ENCODE results near the gene VPS52.

The VPS52 gene

DNA sequence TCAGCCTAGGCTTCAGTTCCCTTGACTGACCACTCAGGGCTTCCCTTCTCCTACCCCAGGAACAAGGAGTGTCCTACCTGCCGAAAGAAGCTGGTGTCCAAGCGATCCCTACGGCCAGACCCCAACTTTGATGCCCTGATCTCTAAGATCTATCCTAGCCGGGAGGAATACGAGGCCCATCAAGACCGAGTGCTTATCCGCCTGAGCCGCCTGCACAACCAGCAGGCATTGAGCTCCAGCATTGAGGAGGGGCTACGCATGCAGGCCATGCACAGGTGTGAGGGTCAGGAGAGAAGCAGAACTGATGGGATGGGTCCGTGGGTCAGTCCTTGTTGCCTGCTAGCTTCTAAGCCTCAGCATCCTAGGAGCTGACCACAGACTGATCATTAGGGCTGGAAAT lies 61.8 kb downstream of the VPS52 start:
- no peak for DNase-seq

DNA sequence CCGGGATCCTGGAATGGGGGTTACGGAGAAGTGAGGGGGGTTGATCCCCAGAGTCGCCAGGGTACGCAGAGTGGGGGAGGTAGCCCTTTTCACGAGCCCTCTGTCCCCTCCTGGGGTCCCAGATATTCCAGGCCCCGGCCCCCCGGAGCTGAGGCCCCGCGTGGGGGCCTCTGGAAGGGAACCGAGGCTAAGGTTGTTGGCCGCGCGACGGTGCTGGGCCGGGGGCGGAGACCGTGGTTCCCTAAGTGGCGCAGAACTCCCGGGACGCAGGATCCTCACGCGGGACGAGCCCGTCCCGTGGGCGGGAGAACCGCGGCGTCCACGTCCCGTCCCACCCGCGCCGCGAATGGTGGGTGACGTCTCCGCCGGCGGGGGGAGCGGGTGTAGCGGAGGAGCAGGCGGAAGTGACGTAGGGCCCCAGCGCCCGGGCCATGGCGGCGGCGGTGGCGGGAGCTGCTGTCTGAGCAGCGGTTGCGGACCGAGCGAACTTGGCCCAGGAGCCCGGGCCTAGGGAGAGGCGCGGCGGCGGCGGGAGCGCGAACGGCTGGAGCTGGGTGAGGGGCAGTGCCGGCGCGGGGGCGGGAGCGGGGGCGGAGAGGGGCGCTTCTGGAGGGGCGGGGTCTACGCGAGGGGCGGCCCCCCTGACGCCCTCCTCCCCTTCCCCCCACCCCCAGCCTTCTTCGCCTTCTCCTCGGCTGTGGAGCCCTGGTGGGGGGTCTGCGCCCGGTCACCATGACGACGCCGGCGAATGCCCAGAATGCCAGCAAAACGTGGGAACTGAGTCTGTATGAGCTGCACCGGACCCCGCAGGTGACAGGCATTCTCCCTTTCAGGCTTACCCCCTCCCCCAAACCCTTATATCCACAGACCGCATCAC lies 63.3 kb downstream of the VPS52 start, which contains the start of gene RING1:
RING1 (plus strand) TSS at position 410 of the 877 bp plus-strand sequence; CDS start at position 733, 323 bp downstream.
- peak; percentile 82 to 87 for DNase-seq

DNA sequence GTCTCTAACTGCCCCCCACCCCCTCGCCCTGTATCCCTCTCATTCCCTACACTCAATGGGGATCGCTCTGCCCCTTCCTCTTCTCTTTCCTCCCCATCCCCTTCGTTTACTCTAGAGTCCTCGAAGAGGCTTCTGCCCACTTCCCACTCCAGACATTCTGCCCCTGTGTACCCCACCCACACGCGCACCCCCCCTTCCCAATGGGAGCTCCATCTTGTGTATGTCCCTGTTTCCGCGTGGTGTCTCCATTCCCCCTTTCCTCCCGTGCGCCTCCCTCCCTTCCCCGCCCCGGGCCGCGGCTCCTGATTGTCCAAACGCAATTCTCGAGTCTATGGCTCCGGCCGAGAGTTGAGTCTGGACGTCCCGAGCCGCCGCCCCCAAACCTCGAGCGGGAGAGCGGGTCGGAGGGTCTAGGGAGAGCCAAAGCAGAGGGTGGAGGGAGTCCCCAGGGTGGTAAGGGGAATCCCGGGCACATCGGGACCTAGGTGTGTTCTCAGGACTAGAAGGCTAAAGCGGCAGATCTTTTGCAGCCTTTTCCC lies 64.1 kb downstream of the VPS52 start:
- no peak for DNase-seq

DNA sequence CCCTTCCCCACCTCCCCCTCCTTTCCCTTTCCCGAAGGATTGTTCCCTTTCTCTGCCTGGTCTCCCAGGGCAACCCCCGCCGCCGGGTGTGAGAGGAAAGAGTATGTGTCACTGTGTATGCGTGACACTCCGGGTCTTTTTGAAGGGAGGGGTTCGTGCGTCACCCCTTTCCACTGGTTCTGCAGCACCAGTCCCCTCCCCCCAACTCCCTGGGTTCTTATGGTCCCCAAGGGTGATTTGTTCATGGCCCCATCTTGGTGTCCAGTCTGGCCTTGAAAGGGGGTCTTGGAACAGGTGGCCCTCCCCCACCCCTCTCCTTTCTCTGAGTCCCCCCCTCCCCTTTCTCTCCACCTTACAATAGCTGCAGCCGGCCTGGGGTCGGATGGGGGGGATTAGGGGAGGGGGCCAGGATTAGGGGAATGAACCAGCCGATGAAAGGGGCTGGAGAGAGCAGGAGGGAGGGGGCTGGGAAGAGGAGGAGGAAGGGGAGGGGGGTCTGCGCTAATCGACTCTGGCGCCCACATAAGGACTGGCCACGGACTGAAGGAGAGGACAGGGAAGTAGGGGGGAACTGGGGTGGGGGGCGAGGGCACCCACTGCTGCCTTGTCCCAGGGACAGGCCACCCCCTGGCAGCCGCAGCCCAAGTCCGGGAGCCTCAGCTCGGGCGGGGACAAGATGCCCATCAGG lies 64.7 kb downstream of the VPS52 start:
- peak in 1 of 2 experiments; percentile 22 for DNase-seq

DNA sequence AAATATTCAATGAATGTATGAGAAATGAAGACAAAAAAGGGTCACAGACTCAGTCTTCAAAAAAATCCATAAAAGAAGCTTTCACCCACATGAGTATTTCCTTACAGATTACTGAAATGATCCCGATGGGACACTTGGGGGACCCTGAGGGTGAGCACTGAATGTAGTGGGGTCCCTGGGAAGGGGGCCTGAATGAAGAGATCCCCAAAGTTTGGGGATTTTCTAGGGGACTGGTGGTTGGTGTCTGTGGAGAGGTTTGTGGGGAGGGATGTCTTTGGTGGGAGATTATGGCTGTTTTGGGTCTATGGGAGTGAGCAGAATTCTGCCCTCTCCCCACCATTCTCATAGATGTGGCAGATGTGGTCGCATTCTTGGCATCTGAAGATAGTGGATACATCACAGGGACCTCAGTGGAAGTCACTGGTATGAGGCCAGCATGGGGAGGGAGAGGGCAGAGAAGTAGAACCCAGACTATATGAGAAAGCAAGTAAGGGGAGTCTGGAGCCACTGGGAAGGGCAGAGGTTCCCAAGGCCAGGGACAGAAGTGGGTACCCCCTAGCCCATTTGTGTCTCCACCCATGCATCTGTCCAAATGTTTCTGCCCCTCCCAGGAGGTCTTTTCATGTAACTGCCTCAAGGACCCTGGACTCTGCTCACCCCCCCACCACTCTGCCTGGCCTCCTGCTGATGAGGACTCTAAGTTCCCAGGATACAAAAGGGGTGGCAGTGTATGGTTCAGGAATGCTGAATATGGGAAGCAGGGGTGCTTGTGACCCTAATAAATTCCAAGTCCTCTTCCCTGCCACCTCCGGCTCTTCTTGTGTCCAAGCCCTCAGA lies 65.4 kb downstream of the VPS52 start:
- peak in 1 of 2 experiments; percentile 39 for DNase-seq

DNA sequence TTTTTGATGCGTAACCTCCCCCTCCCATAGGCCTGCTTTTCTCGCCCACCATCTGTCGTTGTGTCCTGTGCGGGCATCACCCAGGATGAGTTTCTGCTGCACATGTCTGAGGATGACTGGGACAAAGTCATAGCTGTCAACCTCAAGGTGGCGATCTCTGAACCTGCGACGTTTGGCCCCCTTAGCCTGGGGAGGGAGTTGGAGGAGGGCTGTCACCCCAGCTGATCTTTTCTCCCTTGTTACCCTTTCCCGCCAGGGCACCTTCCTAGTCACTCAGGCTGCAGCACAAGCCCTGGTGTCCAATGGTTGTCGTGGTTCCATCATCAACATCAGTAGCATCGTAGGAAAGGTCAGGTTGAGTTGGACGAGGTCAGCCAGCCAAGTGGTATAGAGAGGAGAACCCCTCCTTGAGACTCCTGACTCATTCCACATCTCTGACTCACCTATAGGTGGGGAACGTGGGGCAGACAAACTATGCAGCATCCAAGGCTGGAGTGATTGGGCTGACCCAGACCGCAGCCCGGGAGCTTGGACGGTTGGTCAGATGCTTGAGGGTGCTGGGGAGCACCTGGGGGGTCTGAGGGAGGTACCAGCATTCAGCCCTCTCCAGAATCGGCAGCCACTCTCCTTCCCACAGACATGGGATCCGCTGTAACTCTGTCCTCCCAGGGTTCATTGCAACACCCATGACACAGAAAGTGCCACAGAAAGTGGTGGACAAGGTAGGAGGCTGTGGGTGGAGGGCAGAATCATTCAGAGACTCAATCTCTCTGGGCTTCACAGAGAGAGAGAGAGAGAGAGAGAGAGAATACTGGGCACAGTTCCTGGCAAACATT lies 66.3 kb downstream of the VPS52 start:
- DNase-seq: peak; percentile 66 to 76

DNA sequence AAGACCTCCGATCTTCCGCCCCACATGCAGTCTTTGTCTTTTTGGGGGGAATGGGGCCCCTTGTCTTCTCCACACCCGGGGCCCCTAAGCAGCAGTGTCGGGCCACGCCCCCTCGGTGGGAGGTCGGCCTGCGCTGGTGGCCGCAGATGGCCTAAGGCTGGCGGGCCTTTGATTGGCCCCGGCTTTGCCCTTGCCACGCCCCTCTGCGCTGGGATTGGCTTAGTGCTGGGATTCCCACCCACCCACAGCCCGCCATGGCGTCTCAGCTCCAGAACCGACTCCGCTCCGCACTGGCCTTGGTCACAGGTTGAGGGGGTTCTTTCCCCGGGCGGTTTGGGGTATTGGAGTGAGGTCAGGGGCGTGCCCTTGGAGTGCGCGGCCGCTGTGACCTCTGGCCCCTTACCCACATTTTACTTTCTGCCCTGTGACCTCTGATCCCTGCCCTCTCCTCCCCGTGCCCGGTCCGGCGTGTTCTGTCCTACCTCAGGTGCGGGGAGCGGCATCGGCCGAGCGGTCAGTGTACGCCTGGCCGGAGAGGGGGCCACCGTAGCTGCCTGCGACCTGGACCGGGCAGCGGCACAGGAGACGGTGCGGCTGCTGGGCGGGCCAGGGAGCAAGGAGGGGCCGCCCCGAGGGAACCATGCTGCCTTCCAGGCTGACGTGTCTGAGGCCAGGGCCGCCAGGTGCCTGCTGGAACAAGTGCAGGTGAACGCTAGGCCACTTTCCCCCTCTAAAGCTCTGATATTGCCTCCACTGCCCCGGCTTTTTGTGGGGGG lies 67.1 kb downstream of the VPS52 start, which contains the start of gene HSD17B8:
HSD17B8 (plus strand) TSS at position 241 of the 776 bp plus-strand sequence; CDS start at position 255, 14 bp downstream.
- peak; percentile 96 to 98 for DNase-seq

DNA sequence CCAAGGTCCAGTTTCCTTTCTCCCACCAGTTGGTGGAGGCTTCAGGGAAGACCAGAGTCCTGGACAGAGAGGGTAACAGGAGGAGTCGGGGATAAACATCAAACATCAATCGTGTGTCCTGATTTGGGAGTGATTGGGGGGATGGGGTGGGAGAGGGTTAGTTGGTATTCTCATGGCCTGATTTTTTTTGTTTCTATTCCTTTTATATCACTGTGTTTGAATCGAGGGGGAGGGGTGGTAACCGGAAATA lies 67.6 kb downstream of the VPS52 start:
- no peak for DNase-seq

DNA sequence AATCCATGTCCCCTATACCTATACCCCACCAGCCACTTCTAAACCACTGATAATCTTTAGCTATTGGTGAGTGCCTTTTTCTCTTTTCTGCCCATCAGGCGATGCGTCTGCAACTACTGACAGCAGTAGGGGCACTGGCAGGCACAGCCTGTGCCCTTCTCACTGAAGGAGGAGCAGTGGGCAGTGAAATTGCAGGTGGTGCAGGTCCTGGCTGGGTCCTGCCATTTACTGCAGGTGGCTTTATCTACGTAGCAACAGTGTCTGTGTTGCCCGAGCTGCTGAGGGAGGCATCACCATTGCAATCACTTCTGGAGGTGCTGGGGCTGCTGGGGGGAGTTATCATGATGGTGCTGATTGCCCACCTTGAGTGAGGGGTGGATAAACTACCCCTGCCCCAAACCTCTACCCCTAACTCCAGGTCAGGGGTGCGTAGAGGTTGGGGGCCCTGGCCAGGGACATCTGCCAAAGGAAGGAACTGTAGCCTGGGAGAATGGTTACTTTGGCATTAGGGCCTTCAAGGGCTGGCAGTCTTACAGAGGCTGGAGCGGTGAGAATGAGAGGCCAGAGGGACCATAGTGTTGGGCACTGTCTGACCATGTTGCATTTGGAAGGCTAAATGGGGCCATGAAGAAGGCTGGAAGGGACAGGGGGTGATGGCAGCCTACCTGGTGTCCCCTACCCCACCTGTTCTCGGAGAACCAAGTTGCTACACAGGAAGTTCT lies 68.1 kb downstream of the VPS52 start:
- no peak for DNase-seq

DNA sequence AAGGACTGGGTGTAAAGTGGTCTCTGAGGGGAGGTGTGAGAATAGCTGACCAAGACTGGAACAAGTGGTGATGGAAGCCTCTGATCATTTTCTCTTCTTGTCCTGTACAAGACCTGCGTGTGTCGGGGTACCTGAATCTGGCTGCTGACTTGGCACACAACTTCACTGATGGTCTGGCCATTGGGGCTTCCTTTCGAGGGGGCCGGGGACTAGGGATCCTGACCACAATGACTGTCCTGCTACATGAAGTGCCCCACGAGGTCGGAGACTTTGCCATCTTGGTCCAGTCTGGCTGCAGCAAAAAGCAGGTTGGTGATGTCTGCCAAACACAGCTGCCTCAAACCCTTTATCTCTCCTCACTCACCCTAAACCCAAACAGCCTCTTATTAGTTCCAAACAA lies 68.9 kb downstream of the VPS52 start:
- DNase-seq: no peak

DNA sequence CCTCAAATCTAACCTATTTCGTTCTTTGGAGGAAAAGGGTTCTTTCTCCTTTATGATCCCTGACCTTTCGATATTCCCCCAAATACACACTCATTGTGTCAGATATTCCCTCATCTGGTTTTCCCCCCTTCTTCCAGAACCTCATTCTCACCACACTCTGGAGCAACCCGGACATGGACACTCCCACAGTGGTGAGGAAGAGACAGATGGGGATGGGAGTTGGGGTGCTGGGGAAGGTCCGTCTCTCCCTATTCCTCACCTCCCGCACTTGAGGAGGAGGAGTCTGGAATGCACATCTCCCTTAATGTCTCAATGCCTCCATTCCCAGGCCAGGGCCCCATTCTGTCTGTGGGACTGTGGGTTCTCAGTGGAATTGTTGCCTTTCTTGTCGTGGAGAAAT lies 69.7 kb downstream of the VPS52 start:
- DNase-seq: no peak

DNA sequence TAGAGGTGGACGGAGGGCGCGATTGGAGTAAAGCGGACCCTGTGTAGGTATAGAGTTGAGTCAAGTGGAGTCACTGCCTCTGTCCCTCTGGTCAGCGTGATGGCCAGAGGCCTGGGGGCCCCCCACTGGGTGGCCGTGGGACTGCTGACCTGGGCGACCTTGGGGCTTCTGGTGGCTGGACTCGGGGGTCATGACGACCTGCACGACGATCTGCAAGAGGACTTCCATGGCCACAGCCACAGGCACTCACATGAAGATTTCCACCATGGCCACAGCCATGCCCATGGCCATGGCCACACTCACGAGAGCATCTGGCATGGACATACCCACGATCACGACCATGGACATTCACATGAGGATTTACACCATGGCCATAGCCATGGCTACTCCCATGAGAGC lies 70.5 kb downstream of the VPS52 start:
- DNase-seq: no peak

Data from activated CD4-positive, alpha-beta T cell treated with anti-CD3 and anti-CD28 coated beads, Interleukin-2, amount 50 U/mL, for 48 hours (primary cell).